PC-9 (cell line): ENCODE measurements around the gene SLAMF1.

Source experiments
- EZH2 ChIP-seq: fragments of 200-600 bp; sonication (generic); IDR thresholded peaks from 2 replicates; pipeline ENCODE4 v1.8.0; 2017; ENCODE audit warnings: antibody characterized with exemption, low read depth
- TF ChIP-seq, protein P1 (sequence below): fragments of 200-600 bp; sonication (generic); conservative IDR thresholded peaks from 2 replicates; pipeline ENCODE4 v1.6.1; 2017; ENCODE audit warnings: mixed run types, antibody characterized with exemption, mild to moderate bottlenecking, moderate library complexity

GRCh38 chr1:160646711-160647328 lies at the start of gene SLAMF1:
- TF ChIP-seq, protein P1, sequence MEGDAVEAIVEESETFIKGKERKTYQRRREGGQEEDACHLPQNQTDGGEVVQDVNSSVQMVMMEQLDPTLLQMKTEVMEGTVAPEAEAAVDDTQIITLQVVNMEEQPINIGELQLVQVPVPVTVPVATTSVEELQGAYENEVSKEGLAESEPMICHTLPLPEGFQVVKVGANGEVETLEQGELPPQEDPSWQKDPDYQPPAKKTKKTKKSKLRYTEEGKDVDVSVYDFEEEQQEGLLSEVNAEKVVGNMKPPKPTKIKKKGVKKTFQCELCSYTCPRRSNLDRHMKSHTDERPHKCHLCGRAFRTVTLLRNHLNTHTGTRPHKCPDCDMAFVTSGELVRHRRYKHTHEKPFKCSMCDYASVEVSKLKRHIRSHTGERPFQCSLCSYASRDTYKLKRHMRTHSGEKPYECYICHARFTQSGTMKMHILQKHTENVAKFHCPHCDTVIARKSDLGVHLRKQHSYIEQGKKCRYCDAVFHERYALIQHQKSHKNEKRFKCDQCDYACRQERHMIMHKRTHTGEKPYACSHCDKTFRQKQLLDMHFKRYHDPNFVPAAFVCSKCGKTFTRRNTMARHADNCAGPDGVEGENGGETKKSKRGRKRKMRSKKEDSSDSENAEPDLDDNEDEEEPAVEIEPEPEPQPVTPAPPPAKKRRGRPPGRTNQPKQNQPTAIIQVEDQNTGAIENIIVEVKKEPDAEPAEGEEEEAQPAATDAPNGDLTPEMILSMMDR = no peak
- no peak for TF ChIP-seq EZH2
